Tibial nerve (tissue), 3 donors: ENCODE measurements around the gene ATOH8.

Experiments used
- CTCF ChIP-seq, 5 experiments: fragments of 200-600 bp in 3 of 5; fragments of 450-650 bp in 2 of 5; sonication (generic) in 3 of 5; IDR thresholded peaks; one replicate each; pipeline ENCODE4 v1.5.1; 2016 to 2019; ENCODE audit warnings: antibody characterized with exemption in 5 of 5, mild to moderate bottlenecking in 3 of 5, moderate library complexity in 2 of 5
- POLR2A ChIP-seq, 2 donors: fragments of 450-650 bp; IDR thresholded peaks; one replicate each; pipeline ENCODE4 v1.6.1; 2017; ENCODE audit warnings: antibody characterized with exemption in 2 of 2, mild to moderate bottlenecking in 2 of 2, moderate library complexity in 2 of 2

- no peak for TF ChIP-seq CTCF (IDR thresholded peaks at IDR 0.05)
- no peak for TF ChIP-seq POLR2A (IDR thresholded peaks at IDR 0.05)
Observed at GRCh38 chr2:85737961-85738360, 15.8 kb upstream of the ATOH8 start.
